GM19240 (cell line): ENCODE data around the gene SPDL1.
"Not testable (repeated sequence)": the region's sequence is repeated elsewhere in the genome, so short reads cannot be mapped to it uniquely, and the experiment has no call there.

Experiments
- DNase-seq: peaks from one replicate; pipeline ENCODE4 v3.0.0; 2011; ENCODE audit warnings: low spot score; ENCODE audit not compliant: insufficient read length

Gene SPDL1

GRCh38 chr5:169574134-169574646 is 9.4 kb upstream of the SPDL1 start:
- no peak for DNase-seq

- DNase-seq, result no peak
Observed at GRCh38 chr5:169576181-169576598, 7.4 kb upstream of the SPDL1 start.

GRCh38 chr5:169577951-169578350 is 5.6 kb upstream of the SPDL1 start:
- no peak for DNase-seq

- no peak for DNase-seq
Observed at GRCh38 chr5:169580964-169581363, 2.6 kb upstream of the SPDL1 start.

- DNase-seq, result no peak
Observed at GRCh38 chr5:169581580-169582227, 1.9 kb upstream of the SPDL1 start.

GRCh38 chr5:169583101-169583423 is 511 bp upstream of the SPDL1 start:
- DNase-seq, result no peak

GRCh38 chr5:169584998-169585451 is 1.5 kb downstream of the SPDL1 start:
- DNase-seq, result no peak

- DNase-seq, result no peak
Observed at GRCh38 chr5:169590602-169591001, 7.0 kb downstream of the SPDL1 start.

GRCh38 chr5:169591636-169592035 is 8.1 kb downstream of the SPDL1 start:
- no peak for DNase-seq

- no peak for DNase-seq
Observed at GRCh38 chr5:169592937-169593650, 9.5 kb downstream of the SPDL1 start.

- no peak for DNase-seq
Observed at GRCh38 chr5:169595172-169595820, 11.7 kb downstream of the SPDL1 start.

GRCh38 chr5:169599451-169599850 is 15.9 kb downstream of the SPDL1 start:
- no peak for DNase-seq

GRCh38 chr5:169602535-169602934 is 19.0 kb downstream of the SPDL1 start:
- no peak for DNase-seq

- DNase-seq, result no peak
Observed at GRCh38 chr5:169606279-169606678, 22.7 kb downstream of the SPDL1 start.

- no peak for DNase-seq
Observed at GRCh38 chr5:169607882-169608281, 24.3 kb downstream of the SPDL1 start.

GRCh38 chr5:169609716-169610115 is 26.1 kb downstream of the SPDL1 start:
- no peak for DNase-seq

GRCh38 chr5:169610606-169611005 is 27.0 kb downstream of the SPDL1 start:
- no peak for DNase-seq

- DNase-seq, result no peak
Observed at GRCh38 chr5:169615561-169615960, 32.0 kb downstream of the SPDL1 start.

- DNase-seq, result not testable (repeated sequence)
Observed at GRCh38 chr5:169624307-169624706, 40.7 kb downstream of the SPDL1 start.

GRCh38 chr5:169626779-169627178 is 43.2 kb downstream of the SPDL1 start:
- DNase-seq, result no peak

GRCh38 chr5:169627551-169627950 is 44.0 kb downstream of the SPDL1 start:
- no peak for DNase-seq

GRCh38 chr5:169628892-169629291 is 45.3 kb downstream of the SPDL1 start:
- DNase-seq, result no peak
